ENCODE results near the gene BCKDK.
"Not testable (repeated sequence)": the region's sequence is repeated elsewhere in the genome, so short reads cannot be mapped to it uniquely, and the experiment has no call there.

BCKDK gene

GRCh38 chr16:31149894-31150890, 42.0 kb downstream of the BCKDK start, which contains the start of gene PRSS36:
Gene PRSS36 (minus strand): TSS chr16:31150066. CDS start chr16:31150035, 31 bp downstream.
- no peak for DNase-seq (ENCODE audit: low read depth, low spot score)
- no peak within 1 kb of the TSS for H3K4me3 ChIP-seq (ENCODE audit: low read length)

- DNase-seq (ENCODE audit: low read depth, low spot score); H3K4me3 ChIP-seq (ENCODE audit: low read length): not testable (repeated sequence)
Observed at GRCh38 chr16:31150976-31151375, 42.8 kb downstream of the BCKDK start.

DNA sequence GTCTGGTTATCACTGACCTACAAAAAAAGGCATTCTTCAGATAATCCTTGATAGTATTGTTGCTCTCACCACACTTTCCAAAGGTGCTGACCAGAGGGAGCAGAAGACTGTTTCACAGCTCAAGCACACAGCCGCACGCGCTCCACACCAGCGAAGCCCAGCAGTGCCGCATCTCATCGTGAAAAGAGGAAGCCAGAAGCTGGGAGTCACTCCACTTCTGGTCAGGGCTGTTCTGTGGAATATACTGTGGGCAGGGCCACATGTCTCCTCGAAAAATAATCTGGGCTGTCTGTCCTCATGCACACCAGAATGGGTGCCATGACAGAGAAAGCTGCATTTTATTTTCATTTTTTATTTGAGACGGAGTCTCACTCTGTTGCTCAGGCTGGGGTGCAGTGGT, 49.0 kb downstream of the BCKDK start:
- no peak overlapping the region for H3K4me3 ChIP-seq (ENCODE audit: low read length)
- DNase-seq (ENCODE audit: low read depth, low spot score) = no peak
